Effector memory CD4-positive, alpha-beta T cell (primary cell): Measurements from ENCODE around the gene CPAMD8.

Source experiments
- DNase-seq, 3 donors: peaks; one replicate each; pipeline ENCODE4 v3.0.0-alpha.2; 2020
- H3K27ac ChIP-seq: 2 replicates; pipeline ENCODE4 v1.7.0; 2013; ENCODE audit warnings: mild to moderate bottlenecking, low read length, moderate library complexity; ENCODE audit not compliant: insufficient read depth, poor library complexity, severe bottlenecking
- H3K27me3 ChIP-seq: replicated peaks from 2 replicates; pipeline ENCODE4 v1.7.0; 2013; ENCODE audit warnings: mild to moderate bottlenecking, low read length; ENCODE audit not compliant: insufficient read depth, control insufficient read depth, poor library complexity, severe bottlenecking
- H3K36me3 ChIP-seq: 2 replicates; pipeline ENCODE4 v1.7.0; 2013; ENCODE audit warnings: mild to moderate bottlenecking, low read length, moderate library complexity; ENCODE audit not compliant: control insufficient read depth, insufficient read depth
- H3K4me1 ChIP-seq: 2 replicates; pipeline ENCODE4 v1.7.0; 2013; ENCODE audit warnings: low read length, mild to moderate bottlenecking; ENCODE audit not compliant: control insufficient read depth, insufficient read depth, poor library complexity, severe bottlenecking
- H3K4me3 ChIP-seq: 2 replicates; pipeline ENCODE4 v1.7.0; 2013; ENCODE audit warnings: low read length, low read depth, mild to moderate bottlenecking; ENCODE audit not compliant: insufficient read depth, poor library complexity, severe bottlenecking
- H3K9me3 ChIP-seq: 2 replicates; pipeline ENCODE4 v1.7.0; 2013; ENCODE audit warnings: mild to moderate bottlenecking, low read length, moderate library complexity; ENCODE audit not compliant: control insufficient read depth

CPAMD8 gene

DNA sequence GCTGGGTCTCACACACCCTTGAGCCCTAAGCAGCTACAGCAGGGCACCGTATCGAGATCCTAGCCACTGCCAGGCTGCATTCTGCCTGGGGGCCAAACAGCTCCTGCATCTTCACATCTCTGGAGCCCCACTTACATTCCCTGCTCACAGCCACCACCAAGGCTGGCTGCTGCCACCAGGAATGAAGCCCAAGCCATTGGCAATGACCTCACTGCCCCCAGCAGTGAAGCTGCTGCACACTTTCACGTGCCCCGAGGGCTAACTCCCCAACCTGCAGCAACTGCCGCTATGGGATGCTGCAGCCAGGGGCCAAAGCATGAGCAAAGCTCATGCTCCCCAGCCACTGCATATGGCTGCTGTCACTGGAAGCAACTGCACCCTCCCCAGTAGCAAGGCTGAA, 95.9 kb downstream of the CPAMD8 start:
- no peaks in the 10 kb centered on the region for H3K27me3 ChIP-seq
- no peak overlapping the region for H3K4me3 ChIP-seq
- no peaks in the 10 kb centered on the region for H3K9me3 ChIP-seq
- H3K27ac ChIP-seq: no peak overlapping the region
- H3K36me3 ChIP-seq: no peaks in the 10 kb centered on the region
- H3K4me1 ChIP-seq: no peaks in the 10 kb centered on the region
- DNase-seq: no peak

DNA sequence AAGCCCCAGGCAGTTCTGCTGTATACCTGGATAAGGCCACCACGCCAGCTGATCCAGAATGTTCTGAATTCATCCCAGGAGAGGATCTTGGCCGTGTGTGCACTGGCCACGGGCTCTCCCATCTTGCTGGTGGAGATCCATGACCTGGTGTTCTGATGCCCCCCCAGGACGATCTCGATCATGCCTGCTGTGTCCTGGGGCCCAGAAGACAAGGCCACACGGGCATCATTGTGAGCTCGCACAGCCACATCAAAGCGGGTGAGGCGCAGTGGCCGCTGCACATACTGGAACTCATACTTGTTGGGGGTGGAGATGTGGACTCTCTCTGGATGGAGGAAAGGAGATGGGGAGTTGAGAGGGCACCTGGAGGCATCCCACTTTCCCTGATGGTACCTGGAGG, 97.7 kb downstream of the CPAMD8 start:
- H3K4me1 ChIP-seq: no peaks in the 10 kb centered on the region
- no peak overlapping the region for H3K27ac ChIP-seq

DNA sequence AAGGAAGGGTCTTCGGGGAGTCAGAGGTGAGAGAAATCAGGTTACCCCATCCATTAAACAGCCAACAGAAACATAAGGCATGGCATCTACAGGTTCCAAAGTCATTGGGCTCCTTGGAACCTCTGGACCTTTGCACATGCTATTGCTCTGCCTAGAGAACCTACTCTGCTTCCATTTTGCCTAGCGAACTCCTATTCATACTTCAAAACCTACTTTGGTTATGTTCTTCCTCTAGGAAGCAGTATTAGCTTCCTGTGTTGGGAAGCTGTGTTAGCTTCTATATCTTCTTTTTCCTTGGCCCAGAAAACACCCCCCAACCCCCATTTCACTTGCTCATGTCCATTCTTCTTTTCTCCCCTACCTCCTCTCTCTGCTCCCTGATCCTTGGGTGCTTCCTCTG, 98.3 kb downstream of the CPAMD8 start:
- Histone ChIP-seq H3K4me1 (no peaks in the 10 kb centered on the region), H3K36me3 (no peaks in the 10 kb centered on the region), H3K4me3 (no peak overlapping the region), H3K27me3 (no peaks in the 10 kb centered on the region), H3K9me3 (no peaks in the 10 kb centered on the region), H3K27ac (no peak overlapping the region)
- no peak for DNase-seq

More for the DNA sequence above, 97.7 kb downstream of the CPAMD8 start:
- Histone ChIP-seq H3K4me3 (no peak overlapping the region), H3K36me3 (no peaks in the 10 kb centered on the region), H3K27me3 (no peaks in the 10 kb centered on the region), H3K9me3 (no peaks in the 10 kb centered on the region)
- no peak for DNase-seq

DNA sequence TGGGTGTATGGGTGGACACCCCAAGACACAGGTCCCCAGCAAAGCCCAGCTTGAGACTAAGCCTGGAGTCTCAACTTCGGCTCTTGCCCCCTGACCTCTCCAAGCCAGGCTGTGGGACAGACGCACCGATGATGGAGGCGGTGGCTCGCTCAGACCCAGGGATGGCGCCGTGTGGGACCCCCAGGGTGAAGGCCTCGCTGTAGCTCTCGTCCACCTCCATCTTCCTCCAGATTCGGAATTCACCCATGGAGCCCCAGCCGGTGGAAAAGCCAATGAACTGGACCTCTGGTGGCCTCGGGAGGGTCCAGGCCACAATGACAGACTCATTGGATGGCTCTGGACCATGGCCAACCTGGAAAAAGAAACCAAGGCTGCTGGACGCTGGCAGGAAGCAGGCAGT, 98.7 kb downstream of the CPAMD8 start:
- Histone ChIP-seq H3K4me1 (no peaks in the 10 kb centered on the region), H3K36me3 (no peaks in the 10 kb centered on the region), H3K4me3 (no peak overlapping the region), H3K27me3 (no peaks in the 10 kb centered on the region), H3K9me3 (no peaks in the 10 kb centered on the region), H3K27ac (no peak overlapping the region)
- no peak for DNase-seq

DNA sequence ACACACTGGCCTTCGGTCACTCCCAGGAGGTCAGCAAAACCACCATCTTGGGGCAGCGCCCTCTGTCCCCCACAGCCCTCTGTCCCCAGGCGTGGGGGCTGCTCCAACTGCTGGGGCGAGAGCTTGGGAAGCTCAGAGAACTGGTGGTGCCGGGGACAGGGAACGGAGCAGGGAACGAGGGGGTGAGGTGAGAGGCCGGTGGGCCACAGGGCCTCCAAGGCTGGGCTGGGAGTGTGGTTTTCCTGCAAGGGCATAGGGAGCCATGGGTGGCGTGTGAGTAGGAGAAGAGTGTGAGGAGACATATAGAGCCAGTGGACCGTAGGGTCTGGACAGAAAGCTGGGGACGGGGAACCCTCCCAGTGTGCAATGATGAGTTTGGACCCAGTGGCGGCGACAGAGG, 103.7 kb downstream of the CPAMD8 start:
- no peaks in the 10 kb centered on the region for H3K27me3 ChIP-seq
- H3K9me3 ChIP-seq: no peaks in the 10 kb centered on the region
- no peaks in the 10 kb centered on the region for H3K36me3 ChIP-seq
- no peak for DNase-seq
- H3K27ac ChIP-seq: no peak overlapping the region
- no peaks in the 10 kb centered on the region for H3K4me1 ChIP-seq
- H3K4me3 ChIP-seq: no peak overlapping the region

DNA sequence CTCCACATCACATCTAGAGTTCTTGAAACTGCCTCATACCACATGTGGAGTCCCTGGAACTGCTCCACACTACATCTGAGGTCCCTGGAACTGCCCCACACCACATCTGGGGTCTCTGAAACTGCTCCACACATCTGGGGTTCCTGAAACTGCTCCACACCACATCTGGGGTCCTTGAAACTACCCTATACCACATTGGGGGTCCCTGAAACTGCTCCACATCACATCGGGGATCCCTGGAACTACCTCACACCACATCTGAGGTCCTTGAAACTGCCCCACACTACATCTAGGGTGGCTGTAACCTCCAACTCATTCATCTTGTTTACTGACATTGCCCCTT, 104.0 kb downstream of the CPAMD8 start:
- Histone ChIP-seq H3K4me1 (no peaks in the 10 kb centered on the region), H3K4me3 (no peak overlapping the region)
- DNase-seq: no peak

DNA sequence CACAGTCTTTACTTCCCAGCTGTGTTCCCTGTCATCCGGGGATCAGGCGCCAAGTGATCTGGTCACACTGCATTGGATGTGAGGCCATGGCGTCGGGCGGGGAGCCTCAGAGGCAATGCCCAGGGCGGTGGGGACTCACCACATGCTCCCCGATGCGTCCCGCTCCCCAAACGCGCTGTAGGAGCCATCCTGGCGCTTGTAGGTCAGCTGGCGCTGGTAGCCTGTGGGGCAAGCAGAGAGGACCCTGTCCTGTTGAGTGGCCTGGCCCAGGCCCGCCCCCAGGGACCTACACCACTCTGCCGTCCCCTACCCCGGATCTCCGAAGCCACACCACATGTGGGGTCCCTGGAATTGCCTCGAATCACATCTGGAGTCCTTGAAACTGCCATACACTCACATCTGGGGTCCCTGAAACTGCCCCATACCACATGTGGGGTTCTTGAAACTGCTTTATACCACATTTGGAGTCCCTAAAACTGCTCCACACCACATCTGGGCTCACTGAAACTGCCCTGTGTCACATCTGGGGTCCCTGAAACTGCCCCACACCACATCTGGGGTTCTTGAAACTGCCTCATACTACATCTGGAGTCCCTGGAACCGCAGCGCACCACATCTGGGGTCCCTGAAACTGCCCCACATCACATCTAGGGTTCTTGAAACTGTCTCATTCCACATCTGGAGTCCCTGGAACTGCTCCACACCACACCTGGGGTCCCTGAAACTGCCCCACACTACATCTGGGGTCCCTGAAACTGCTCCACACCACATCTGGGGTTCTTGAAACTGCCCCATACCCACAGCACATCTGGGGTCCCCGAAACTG, 104.6 kb downstream of the CPAMD8 start:
- no peak overlapping the region for H3K27ac ChIP-seq
- H3K36me3 ChIP-seq: no peaks in the 10 kb centered on the region
- H3K9me3 ChIP-seq: no peaks in the 10 kb centered on the region
- no peak overlapping the region for H3K4me3 ChIP-seq
- H3K27me3 ChIP-seq: no peaks in the 10 kb centered on the region
- no peaks in the 10 kb centered on the region for H3K4me1 ChIP-seq
- no peak for DNase-seq

More for the DNA sequence above, 104.0 kb downstream of the CPAMD8 start:
- H3K27ac ChIP-seq: no peak overlapping the region
- no peaks in the 10 kb centered on the region for H3K36me3 ChIP-seq
- H3K27me3 ChIP-seq: no peaks in the 10 kb centered on the region
- no peaks in the 10 kb centered on the region for H3K9me3 ChIP-seq

DNA sequence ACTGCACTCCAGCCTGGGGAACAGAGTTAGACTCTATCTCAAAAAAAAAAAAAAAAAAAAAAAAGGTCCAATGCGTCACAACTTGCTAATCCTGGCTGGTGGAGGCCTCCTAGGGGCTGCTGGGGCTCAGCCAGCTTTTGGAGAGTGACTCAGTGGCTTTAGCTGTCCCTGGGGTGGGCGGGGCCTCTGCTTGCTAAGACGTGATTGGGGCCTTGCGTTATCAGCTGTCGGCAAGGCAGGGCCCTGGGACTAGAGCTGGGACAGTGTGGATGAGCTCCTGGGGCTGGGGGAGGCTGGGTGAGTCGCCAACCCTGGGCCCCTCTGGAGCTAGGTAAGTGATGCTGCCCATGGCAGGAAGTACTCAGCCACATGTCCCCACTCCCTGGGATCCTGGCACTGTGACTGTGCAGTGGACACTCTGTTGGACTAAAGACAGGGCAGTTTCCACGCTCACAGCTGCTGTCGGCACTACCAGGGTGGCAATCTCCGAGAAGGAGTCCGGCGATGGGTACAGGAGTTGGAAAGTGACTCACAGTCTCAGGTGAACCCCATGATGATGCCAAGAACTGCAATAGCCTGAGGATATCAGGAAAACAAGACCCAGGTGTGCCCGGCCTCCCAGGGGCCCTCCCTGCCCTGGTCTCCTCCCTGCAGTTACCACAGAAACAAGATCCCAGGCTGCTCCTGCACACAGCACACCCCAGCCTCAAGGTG, 105.6 kb downstream of the CPAMD8 start:
- no peaks in the 10 kb centered on the region for H3K4me1 ChIP-seq
- no peak overlapping the region for H3K27ac ChIP-seq
- DNase-seq: no peak
- no peaks in the 10 kb centered on the region for H3K9me3 ChIP-seq
- H3K27me3 ChIP-seq: no peaks in the 10 kb centered on the region
- H3K36me3 ChIP-seq: no peaks in the 10 kb centered on the region
- no peak overlapping the region for H3K4me3 ChIP-seq

DNA sequence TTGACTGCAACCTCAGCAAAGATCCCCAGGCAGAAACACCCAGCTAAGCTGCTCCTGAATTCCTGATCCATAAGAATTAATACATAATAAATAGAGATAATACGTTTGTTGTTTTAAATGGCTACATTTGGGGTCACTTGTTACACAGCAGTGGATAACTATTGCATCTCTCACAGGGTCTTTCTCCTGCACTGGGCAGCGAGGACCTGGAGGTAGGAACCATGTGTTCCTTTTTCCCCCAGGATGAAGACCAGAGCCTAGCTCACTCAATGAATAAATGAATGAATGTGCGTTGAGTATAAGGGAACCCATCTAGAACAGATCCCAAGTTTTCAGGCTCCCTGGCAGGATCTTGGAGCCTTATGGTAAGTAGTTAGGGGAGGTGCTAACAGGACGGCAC, 107.1 kb downstream of the CPAMD8 start:
- no peaks in the 10 kb centered on the region for H3K4me1 ChIP-seq
- H3K27me3 ChIP-seq: no peaks in the 10 kb centered on the region
- H3K27ac ChIP-seq: no peak overlapping the region
- no peak overlapping the region for H3K4me3 ChIP-seq
- DNase-seq: no peak
- H3K36me3 ChIP-seq: no peaks in the 10 kb centered on the region
- H3K9me3 ChIP-seq: no peaks in the 10 kb centered on the region

DNA sequence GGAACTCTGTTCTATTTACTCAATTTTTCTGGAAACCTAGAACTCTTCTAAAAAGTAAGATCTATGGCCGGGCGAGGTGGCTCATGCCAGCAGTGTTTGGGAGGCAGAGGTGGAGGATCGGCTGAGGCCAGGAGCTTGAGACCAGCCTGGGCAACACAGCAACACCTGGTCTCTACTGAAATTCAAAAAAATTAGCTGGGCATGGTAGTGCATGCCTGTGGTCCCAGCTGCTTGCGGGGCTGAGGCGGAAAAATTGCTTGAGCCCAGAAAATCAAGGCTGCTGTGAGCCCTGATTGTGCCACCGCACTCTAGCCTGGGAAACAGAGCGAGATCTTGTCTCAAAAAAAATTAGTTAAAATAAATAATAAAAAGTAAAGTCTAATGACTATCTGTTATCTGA, 109.2 kb downstream of the CPAMD8 start:
- DNase-seq: no peak
- H3K4me1 ChIP-seq: no peaks in the 10 kb centered on the region
- H3K9me3 ChIP-seq: peaks cover 8% of the 10 kb centered on the region
- H3K4me3 ChIP-seq: no peak overlapping the region
- no peak overlapping the region for H3K27ac ChIP-seq
- no peaks in the 10 kb centered on the region for H3K27me3 ChIP-seq
- no peaks in the 10 kb centered on the region for H3K36me3 ChIP-seq
